IMR-90 (cell line): ENCODE results near the gene ASAH2. TPM values are rescaled to one million over a fixed set of nuclear protein-coding genes. Genes with fewer than 3 reads are reported as not detected.

Experiments
- ATAC-seq: fragments of 200-7000 bp; cut with Tn5 transposase; 2 replicates; pipeline ENCODE4 v1.9.1; 2020; ENCODE audit warnings: low read depth, mild to moderate bottlenecking, moderate library complexity
- BruUV-seq: library from RNA; stranded (reverse); fragments of 400-500 nt; replicated peaks from 2 replicates; lab custom pipeline; 2021; lab: Mats Ljungman, UMichigan
- CTCF ChIA-PET: fragments of 300-600 bp; formaldehyde crosslinking; extraction: SDS; loops from one replicate; lab custom pipeline; 2021; ENCODE audit warnings: antibody characterized with exemption; lab: Yijun Ruan, JAX
- POLR2A ChIA-PET: fragments of 300-600 bp; sonication (Branson Sonifier 250); formaldehyde crosslinking; loops from one replicate; lab custom pipeline; 2022; ENCODE audit warnings: antibody characterized with exemption; ENCODE audit not compliant: unreplicated experiment; lab: Charles Lee
- DNase-seq: peaks from one replicate; pipeline ENCODE4 v3.0.0; 2013
- H2AFZ ChIP-seq: replicated peaks from 2 replicates; pipeline ENCODE3; 2013; ENCODE audit warnings: low read length, mild to moderate bottlenecking; ENCODE audit not compliant: poor library complexity
- H2AK5ac ChIP-seq: 2 replicates; pipeline ENCODE4 v1.6.1; 2013; ENCODE audit warnings: low read depth, low read length, inconsistent platforms
- H2AK9ac ChIP-seq: replicated peaks from 2 replicates; pipeline ENCODE3; 2013; ENCODE audit warnings: mild to moderate bottlenecking, low read depth, low read length, moderate library complexity; ENCODE audit not compliant: poor library complexity
- H2BK120ac ChIP-seq: 2 replicates; pipeline ENCODE4 v1.6.1; 2013; ENCODE audit warnings: low read depth, low read length, inconsistent platforms
- H2BK15ac ChIP-seq: 3 replicates; pipeline ENCODE4 v1.6.1; 2013; ENCODE audit warnings: low read depth, low read length, inconsistent platforms
- H2BK20ac ChIP-seq: 2 replicates; pipeline ENCODE4 v1.6.1; 2013; ENCODE audit warnings: low read depth, mild to moderate bottlenecking, inconsistent platforms, low read length, moderate library complexity
- H2BK5ac ChIP-seq: 2 replicates; pipeline ENCODE4 v1.6.1; 2013; ENCODE audit warnings: mild to moderate bottlenecking, low read depth, low read length, inconsistent platforms; ENCODE audit not compliant: poor library complexity, severe bottlenecking
- H3K14ac ChIP-seq: replicated peaks from 2 replicates; pipeline ENCODE4 v1.6.1; 2013; ENCODE audit warnings: low read depth, low read length, inconsistent platforms
- H3K18ac ChIP-seq: 2 replicates; pipeline ENCODE4 v1.6.1; 2013; ENCODE audit warnings: low read depth, low read length, control low read depth
- H3K23ac ChIP-seq: 2 replicates; pipeline ENCODE4 v1.6.1; 2013; ENCODE audit warnings: low read depth, low read length, inconsistent platforms
- H3K27ac ChIP-seq: 2 replicates; pipeline ENCODE4 v1.5.1; 2013; ENCODE audit warnings: mild to moderate bottlenecking, control low read depth, low read length; ENCODE audit not compliant: insufficient read depth
- H3K27me3 ChIP-seq: 2 replicates; pipeline ENCODE4 v1.6.1; 2013; ENCODE audit warnings: low read length; ENCODE audit not compliant: control insufficient read depth, insufficient read depth
- H3K36me3 ChIP-seq: 2 replicates; pipeline ENCODE4 v1.6.1; 2013; ENCODE audit warnings: low read length, mixed read lengths; ENCODE audit not compliant: control insufficient read depth, insufficient read depth
- H3K4ac ChIP-seq: 2 replicates; pipeline ENCODE4 v1.6.1; 2013; ENCODE audit warnings: low read depth, low read length, inconsistent platforms
- H3K4me1 ChIP-seq: 2 replicates; pipeline ENCODE4 v1.6.1; 2013; ENCODE audit warnings: low read length, mixed read lengths; ENCODE audit not compliant: control insufficient read depth, insufficient read depth
- H3K4me2 ChIP-seq: 2 replicates; pipeline ENCODE4 v1.6.1; 2013; ENCODE audit warnings: low read depth, mild to moderate bottlenecking, control low read depth, low read length, moderate library complexity
- H3K4me3 ChIP-seq: 2 replicates; pipeline ENCODE4 v1.5.1; 2013; ENCODE audit warnings: low read depth, mild to moderate bottlenecking, control low read depth, low read length, moderate library complexity; ENCODE audit not compliant: insufficient read depth
- H3K56ac ChIP-seq: 2 replicates; pipeline ENCODE4 v1.6.1; 2013; ENCODE audit warnings: low read length, inconsistent platforms; ENCODE audit not compliant: insufficient read depth; ENCODE audit errors: extremely low read depth
- H3K79me1 ChIP-seq, 2 experiments: 2 replicates each; pipeline ENCODE4 v1.6.1; 2013; ENCODE audit warnings: low read length in 2 of 2, inconsistent platforms in 1 of 2, low read depth in 1 of 2
- H3K9ac ChIP-seq: 2 replicates; pipeline ENCODE4 v1.6.1; 2013; ENCODE audit warnings: low read depth, low read length, control low read depth
- H3K9me1 ChIP-seq: 2 replicates; pipeline ENCODE4 v1.6.1; 2013; ENCODE audit warnings: low read length, inconsistent platforms; ENCODE audit not compliant: insufficient read depth
- H3K9me3 ChIP-seq: 2 replicates; pipeline ENCODE4 v1.6.1; 2013; ENCODE audit warnings: low read length; ENCODE audit not compliant: control insufficient read depth, insufficient read depth
- H4K20me1 ChIP-seq: 2 replicates; pipeline ENCODE4 v1.6.1; 2013; ENCODE audit warnings: low read length, inconsistent platforms; ENCODE audit not compliant: insufficient read depth
- H4K5ac ChIP-seq: 2 replicates; pipeline ENCODE4 v1.6.1; 2013; ENCODE audit warnings: mild to moderate bottlenecking, low read depth, low read length, control low read depth
- H4K8ac ChIP-seq, 2 experiments: 2 replicates each; pipeline ENCODE4 v1.6.1; 2013; ENCODE audit warnings: low read depth in 2 of 2, low read length in 2 of 2, control low read depth in 1 of 2, inconsistent platforms in 1 of 2
- H4K91ac ChIP-seq: 2 replicates; pipeline ENCODE4 v1.6.1; 2013; ENCODE audit warnings: low read depth, low read length, inconsistent platforms; ENCODE audit not compliant: insufficient read depth
- CHD1 ChIP-seq: IDR thresholded peaks from 2 replicates; pipeline ENCODE4 v1.6.1; 2012; ENCODE audit warnings: low read depth, low read length, improper control_type of control experiment
- RCOR1 ChIP-seq: IDR thresholded peaks from 2 replicates; pipeline ENCODE4 v1.6.1; 2012; ENCODE audit warnings: mild to moderate bottlenecking, low read length, improper control_type of control experiment; ENCODE audit not compliant: insufficient replicate concordance
- WGBS, 2 experiments: methylation state at CpG; one replicate each; pipeline versions ENCODE4 v1.1.5 to v1.1.7; 2013; ENCODE audit warnings: missing lambda C conversion rate in 2 of 2; ENCODE audit not compliant: insufficient read length in 1 of 2; ENCODE audit errors: extremely low coverage in 2 of 2; 5-methylcytosine and 5-hydroxymethylcytosine counted together
- dilution Hi-C: fragments of 300-500 bp; cut with HindIII; formaldehyde crosslinking; loops from one replicate; pipeline ENCODE4 v1.14.3; 2018; ENCODE audit warnings: low sequenced_read_pairs; ENCODE audit not compliant: unreplicated experiment
- in situ Hi-C: fragments of 300-500 bp; cut with MboI; formaldehyde crosslinking; loops from 3 replicates; pipeline ENCODE4 v1.14.3; 2019; ENCODE audit warnings: low sequenced_read_pairs, inconsistent platforms, mixed read lengths
- intact Hi-C: fragments of 100-400 bp; cut with micrococcal nuclease; formaldehyde crosslinking; loops from 2 replicates; pipeline ENCODE4 v1.10.0; 2022
- polyA plus RNA-seq, 3 experiments: library from polyadenylated mRNA; depleted of rRNA; stranded (reverse); fragments of >200 nt; gene quantifications; 2 replicates each; pipeline ENCODE4 v1.2.3, GENCODE V29; 2012; ENCODE audit warnings: low replicate concordance in 1 of 3
- total RNA-seq: library from RNA; depleted of rRNA; stranded (reverse); fragments of >200 nt; gene quantifications from 2 replicates; pipeline ENCODE4 v1.2.3, GENCODE V29; 2012
- TF ChIP-seq, protein P1 (sequence below): fragments of 150-350 bp; IDR thresholded peaks from 2 replicates; pipeline ENCODE4 v1.6.1; 2017; ENCODE audit warnings: mild to moderate bottlenecking, antibody characterized with exemption, low read length, low read depth
- TF ChIP-seq, protein P2 (sequence below): conservative IDR thresholded peaks from 2 replicates; pipeline ENCODE4 v1.5.1; 2012; ENCODE audit warnings: mild to moderate bottlenecking, low read depth, low read length, improper control_type of control experiment

Gene ASAH2
- total and polyA plus RNA-seq, 2 of the 4 experiments (the other 2 are of a cell fraction): 0.18 to 0.31 TPM

DNA sequence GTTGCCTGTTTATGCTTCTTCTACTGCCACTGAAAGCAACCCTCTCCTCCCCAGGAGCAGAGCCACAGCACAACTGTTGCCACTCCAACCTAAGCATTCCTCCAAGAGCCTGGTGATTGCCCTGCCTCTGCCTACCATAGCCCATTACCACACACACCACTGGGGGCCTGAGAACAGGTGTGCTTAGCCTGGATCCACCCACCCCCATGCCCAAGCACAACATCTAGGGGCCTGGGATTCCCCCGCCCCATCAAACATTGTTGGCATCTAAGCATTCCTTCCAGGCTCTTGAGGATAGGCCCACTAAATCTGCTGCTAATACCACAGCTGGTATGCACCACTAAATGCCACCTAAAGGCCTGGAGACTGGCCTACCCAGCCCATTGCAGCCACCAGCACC lies 43.3 kb upstream of the ASAH2 start:
- in situ Hi-C loops (no loop called here), intact Hi-C loops (no loop called here), dilution Hi-C loops (no loop called here)
- H3K9me1 ChIP-seq: no peaks in the 10 kb centered on the region
- no peak overlapping the region for H2BK15ac ChIP-seq
- no peak overlapping the region for H2AK5ac ChIP-seq
- DNase-seq: no peak
- no peak overlapping the region for H2BK20ac ChIP-seq
- no peak overlapping the region for H3K27ac ChIP-seq
- CTCF ChIA-PET: no interaction called here
- no peaks in the 10 kb centered on the region for H3K79me1 ChIP-seq
- no peak overlapping the region for H4K5ac ChIP-seq
- no peak overlapping the region for H3K9ac ChIP-seq
- no peaks in the 10 kb centered on the region for H3K9me3 ChIP-seq
- no peak overlapping the region for H3K4me2 ChIP-seq
- TF ChIP-seq, protein P1, sequence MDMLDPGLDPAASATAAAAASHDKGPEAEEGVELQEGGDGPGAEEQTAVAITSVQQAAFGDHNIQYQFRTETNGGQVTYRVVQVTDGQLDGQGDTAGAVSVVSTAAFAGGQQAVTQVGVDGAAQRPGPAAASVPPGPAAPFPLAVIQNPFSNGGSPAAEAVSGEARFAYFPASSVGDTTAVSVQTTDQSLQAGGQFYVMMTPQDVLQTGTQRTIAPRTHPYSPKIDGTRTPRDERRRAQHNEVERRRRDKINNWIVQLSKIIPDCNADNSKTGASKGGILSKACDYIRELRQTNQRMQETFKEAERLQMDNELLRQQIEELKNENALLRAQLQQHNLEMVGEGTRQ: no peak
- TF ChIP-seq CHD1 (no peak), RCOR1 (no peak)
- TF ChIP-seq, protein P2, sequence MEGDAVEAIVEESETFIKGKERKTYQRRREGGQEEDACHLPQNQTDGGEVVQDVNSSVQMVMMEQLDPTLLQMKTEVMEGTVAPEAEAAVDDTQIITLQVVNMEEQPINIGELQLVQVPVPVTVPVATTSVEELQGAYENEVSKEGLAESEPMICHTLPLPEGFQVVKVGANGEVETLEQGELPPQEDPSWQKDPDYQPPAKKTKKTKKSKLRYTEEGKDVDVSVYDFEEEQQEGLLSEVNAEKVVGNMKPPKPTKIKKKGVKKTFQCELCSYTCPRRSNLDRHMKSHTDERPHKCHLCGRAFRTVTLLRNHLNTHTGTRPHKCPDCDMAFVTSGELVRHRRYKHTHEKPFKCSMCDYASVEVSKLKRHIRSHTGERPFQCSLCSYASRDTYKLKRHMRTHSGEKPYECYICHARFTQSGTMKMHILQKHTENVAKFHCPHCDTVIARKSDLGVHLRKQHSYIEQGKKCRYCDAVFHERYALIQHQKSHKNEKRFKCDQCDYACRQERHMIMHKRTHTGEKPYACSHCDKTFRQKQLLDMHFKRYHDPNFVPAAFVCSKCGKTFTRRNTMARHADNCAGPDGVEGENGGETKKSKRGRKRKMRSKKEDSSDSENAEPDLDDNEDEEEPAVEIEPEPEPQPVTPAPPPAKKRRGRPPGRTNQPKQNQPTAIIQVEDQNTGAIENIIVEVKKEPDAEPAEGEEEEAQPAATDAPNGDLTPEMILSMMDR: no peak
- H2BK120ac ChIP-seq: no peak overlapping the region
- ATAC-seq: no peak
- no peaks in the 10 kb centered on the region for H4K20me1 ChIP-seq
- H3K27me3 ChIP-seq: no peaks in the 10 kb centered on the region; the same call in 1 of the 2 replicates
- no peaks in the 10 kb centered on the region for H3K4me1 ChIP-seq
- no peak overlapping the region for H3K4me3 ChIP-seq
- no peak overlapping the region for H2AK9ac ChIP-seq
- no CpG with 5 or more reads among the region's 1 CpG for WGBS, 2 experiments
- no peak overlapping the region for H3K18ac ChIP-seq
- no peak overlapping the region for H3K14ac ChIP-seq
- no peak overlapping the region for H2BK5ac ChIP-seq
- no peak overlapping the region for H3K4ac ChIP-seq
- no peaks in the 10 kb centered on the region for H3K36me3 ChIP-seq
- no TSS peak for BruUV-seq
- H4K8ac ChIP-seq: no peak overlapping the region
- H3K23ac ChIP-seq: no peak overlapping the region
- no peak overlapping the region for H3K56ac ChIP-seq
- H2AFZ ChIP-seq: no peak overlapping the region
- POLR2A ChIA-PET: no interaction called here
- no peak overlapping the region for H4K91ac ChIP-seq
